Pons (tissue), 1 donor: ENCODE results near the gene PGBD5.

Experiments
- DNase-seq: peaks from one replicate; pipeline ENCODE4 v3.0.0-alpha.2; 2016; ENCODE audit warnings: low spot score

The PGBD5 gene

DNA sequence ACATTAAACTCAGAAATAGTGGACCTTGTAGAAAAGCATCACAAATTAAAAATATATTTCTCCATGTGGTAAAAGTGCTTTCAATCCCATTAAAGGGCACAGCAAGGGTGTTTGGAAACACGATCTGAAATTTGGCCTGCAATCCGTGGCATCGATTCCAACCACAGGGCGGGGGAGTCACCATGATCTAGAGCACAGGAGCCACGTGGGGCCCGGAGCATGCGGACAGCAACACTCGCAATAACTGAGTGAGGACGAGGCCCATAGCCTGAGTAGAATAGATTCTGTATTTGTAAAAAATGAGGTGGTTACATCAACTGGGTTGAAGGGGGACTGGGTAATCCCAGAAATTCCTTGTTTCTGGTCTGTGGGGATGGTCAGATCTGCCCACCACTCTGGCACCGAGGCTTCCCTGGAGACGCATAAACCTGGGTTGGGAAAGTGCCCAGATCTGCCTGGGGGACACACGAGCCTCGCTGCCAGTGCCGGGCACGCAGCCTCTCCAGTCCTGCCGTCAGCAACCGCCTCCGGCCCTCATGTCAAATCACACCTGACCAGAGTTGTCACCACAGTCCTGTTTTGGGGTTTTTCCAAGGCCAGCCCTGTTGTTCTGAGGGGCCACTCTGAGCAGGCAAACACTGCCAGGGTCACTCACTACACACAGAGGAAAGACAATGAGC is 104.3 kb downstream of the PGBD5 start:
- no peak for DNase-seq

DNA sequence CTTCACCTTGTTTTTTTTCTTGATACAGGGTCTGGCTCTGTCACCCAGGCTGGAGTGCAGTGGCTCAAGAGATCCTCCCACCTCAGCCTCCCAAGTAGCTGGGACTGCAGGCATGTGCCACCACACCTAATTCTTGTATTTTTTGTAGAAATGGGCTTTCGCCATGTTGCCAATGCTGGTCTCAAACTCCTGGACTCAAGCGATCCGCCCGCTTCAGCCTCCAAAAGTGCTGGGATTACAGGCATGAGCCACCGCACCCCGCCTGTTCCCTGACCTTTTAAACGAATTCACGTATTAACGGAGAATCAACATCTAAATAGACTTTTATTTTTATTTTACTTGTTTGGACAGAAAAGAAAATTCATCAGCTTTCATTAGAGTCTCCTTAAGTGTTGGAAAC is 104.8 kb downstream of the PGBD5 start:
- no peak for DNase-seq

DNA sequence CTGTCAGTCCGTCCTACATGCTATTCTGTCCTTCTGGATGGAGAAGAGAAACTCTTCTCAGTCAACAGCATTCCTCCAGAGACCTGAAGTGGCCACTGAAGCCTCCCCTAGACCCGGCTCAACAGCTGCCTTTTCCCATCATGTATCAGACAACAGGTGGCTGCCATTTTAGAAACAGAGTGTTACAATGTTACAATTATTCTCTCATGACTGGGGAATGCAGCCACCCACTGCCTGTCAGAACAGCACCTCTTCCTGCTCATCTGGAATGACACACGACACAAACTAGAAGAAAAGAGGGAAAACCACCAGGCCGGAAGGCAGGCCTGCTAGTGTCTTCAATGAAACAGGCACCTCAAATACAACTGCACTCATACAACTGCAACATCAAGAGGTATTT is 105.3 kb downstream of the PGBD5 start:
- no peak for DNase-seq

DNA sequence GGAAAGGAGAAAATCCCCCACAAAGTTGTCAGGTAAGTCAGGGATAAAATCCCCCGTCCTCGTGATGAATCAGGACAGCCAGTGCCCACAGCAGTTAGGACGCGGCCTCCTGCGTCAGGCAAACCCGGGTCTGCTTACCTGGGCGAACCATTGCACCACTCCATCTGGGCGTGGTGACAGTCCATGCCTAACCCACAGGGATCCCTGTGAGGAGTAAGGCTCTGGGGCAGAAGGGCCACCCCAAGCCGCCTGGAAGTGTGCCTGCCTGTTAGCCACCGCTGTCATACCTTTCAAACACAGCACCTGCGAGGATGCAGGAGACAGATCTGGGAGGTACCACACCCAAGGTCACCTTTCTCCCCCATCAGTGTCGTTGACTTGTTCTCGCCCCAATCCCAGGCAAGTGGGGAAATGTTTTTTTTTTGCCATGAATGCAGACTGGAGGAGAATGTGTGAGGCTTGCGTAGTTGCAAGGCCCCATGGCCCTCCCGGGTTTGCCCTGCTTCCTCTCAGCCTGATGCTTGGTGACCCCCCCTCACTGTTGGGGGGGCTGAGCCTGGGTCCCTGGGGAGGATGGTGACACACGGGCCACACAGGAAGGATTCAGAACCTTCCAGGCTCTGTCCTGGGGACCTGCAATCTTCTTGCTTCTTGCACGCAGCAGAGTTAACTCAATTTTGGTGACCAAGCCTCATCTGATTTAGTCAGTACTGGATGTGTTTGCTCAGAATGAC is 107.0 kb downstream of the PGBD5 start:
- DNase-seq: no peak

DNA sequence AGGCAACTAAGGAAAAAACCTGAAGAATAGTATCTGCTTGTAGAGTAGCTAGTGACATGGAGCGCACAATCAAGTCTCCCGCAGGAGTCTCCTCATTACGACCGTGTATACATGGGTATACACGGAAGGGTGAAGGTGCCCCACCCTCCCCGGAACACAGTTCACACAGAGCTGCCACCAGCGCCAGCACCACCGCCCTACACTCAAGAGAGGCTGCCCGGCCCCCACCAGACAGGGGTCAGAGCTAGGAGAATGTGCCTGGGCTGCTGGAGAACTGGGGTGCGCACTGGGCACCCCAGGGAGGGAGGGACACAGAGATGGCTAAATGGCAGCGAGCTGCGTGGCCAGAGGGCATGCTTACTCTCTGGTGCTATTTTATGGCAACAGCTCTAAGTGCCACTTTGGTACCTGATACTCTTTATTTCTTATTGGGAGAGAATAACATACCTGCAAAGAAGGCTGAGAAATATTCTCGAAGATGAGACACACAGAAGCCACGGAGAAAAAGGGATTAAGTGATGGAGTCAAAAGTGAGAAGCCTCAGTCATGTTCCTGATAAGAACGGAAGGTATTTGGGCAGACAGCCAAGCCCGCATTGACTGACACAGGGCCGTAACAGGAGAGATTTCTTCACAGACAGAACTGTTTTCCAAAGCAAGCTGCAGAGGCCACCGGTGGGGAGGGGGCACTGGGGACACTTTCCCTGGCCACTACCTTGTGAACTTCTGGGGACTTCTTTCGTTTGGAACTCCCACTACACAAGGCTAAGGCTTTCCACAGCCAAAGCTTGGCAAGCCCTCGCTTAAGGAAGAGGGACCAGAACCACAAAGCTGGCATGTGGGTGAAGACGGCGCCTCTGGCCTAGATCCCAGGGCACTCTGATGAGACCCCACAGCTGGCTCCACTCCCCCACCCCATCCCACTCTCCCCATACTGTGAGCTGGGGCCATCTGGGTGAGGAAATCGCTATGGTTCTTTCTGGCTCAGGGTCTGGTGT is 108.0 kb downstream of the PGBD5 start:
- DNase-seq: no peak

DNA sequence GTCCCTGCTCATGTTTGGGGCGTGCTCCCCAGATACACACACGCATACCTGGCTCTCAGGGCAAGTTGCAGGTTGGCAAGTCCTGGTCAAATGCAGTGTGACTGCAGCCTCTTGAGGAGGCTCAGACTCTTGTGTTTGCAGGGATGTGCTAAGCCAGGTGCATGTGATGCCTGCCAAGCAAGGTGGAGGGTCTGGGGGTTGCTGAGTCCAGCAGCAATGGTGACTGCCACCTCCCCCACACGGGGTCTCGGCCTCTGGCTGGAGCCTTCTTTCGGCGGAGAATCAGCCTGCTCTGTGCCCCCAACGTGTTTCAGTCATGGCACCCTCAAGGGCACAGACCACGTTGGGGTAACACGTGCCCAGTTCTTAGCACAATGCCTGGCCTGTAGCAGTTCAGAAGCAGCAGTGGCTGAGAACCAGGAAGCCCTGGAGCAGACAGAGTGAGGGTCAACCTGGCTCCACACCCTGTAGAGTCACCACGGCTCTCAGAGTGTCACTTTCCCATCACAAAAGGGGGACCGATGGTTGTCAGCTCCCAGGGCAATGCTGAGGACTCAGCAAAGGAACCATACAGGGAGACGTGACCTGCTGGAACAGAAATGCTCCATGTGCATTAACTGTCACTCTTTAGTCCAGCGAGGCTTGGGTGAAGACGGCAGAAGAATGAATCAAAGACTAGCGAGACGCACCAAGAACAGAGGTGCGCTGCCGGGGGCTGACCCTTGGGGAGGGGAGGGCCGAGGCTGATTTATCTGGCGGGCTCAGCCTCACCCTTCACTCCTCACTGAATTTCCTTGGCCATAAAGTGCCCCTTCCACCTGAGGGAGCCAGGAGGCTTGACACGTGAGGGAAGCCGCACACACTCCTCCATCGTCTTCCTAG is 109.0 kb downstream of the PGBD5 start:
- no peak for DNase-seq

DNA sequence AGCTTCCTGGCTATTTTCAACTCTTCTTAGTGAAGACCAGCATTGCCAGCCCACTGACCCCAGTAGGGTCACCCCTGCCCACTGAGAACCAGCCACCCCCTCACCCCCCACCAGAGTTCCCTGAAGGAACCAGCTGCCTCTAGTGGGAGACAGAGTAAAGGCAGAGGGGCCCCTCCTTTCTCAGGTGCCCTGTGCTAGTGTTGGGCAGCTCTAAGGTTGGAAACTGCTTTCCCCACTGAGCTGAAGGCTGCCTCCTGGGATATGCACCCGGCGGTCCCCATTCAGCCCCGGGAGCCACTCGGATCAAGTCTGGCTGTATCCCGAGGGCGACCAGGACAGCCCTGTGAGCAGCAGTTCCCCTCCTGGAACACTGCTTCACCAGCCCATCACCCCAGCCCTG is 111.0 kb downstream of the PGBD5 start:
- DNase-seq: no peak

DNA sequence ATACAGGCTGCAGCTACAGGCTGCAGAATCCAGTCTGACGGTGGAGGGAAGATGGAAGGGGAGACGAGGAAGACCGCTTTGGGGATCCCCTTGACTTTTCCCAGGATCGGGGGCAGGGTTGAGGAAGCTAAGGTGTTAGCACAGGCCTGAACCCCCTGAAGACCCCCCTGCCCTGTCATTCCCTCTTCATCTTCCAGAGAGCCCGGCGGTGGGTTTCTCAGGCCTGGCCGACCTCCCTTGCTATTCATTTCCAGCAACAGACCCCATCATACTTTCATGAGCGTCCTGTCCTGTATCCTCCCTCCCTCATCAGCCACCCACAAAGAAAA is 112.0 kb downstream of the PGBD5 start:
- no peak for DNase-seq

DNA sequence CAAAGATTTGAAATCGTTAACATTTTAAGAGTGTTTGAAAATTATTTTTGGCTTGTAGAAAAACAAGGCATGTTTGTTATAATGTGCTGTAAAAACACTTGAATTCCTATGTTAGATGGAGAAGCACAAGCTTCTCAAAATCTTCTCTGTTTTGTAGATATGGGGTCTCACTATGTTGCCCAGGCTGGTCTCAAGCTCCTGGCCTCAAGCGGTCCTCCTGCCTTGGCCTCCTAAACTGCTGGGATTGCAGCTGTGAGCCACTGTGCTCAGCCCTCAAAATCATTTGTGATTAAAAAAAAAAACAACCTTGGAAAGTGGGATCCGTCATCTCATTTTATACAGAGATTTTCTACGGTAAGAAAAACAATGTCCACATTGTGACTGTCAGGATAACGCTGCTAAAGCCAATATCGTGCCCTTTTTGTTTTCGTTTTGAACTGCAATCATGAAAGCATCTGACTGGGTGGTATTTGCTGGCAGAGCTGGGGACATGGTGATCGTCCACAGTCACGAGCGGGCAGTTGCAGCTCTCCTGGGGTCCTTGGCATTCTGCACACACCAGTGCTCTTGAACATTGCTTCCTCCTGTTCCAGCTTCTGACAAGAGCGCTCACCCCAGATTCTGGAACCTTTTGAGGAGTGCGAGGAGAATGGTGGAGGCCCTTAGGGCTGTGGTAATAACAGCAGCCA is 112.5 kb downstream of the PGBD5 start:
- no peak for DNase-seq

DNA sequence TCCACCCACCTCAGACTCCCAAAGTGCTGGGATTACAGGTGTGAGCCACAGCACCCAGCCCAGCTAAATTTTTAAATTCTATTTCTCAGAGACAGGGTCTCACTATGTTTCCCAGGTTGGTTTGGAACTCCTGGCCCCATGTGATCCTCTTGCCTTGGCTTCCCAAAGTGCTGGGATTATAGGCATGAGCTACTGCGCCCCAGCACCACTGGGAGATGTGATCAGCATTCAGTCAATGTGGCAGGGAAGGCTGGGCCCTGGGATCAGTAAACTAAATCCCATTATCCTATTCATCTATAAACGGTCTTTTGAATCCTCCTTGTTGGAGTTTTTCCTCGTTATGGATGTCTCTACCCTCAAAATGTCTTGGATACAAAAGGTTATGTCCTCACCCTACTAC is 113.5 kb downstream of the PGBD5 start:
- DNase-seq: no peak

DNA sequence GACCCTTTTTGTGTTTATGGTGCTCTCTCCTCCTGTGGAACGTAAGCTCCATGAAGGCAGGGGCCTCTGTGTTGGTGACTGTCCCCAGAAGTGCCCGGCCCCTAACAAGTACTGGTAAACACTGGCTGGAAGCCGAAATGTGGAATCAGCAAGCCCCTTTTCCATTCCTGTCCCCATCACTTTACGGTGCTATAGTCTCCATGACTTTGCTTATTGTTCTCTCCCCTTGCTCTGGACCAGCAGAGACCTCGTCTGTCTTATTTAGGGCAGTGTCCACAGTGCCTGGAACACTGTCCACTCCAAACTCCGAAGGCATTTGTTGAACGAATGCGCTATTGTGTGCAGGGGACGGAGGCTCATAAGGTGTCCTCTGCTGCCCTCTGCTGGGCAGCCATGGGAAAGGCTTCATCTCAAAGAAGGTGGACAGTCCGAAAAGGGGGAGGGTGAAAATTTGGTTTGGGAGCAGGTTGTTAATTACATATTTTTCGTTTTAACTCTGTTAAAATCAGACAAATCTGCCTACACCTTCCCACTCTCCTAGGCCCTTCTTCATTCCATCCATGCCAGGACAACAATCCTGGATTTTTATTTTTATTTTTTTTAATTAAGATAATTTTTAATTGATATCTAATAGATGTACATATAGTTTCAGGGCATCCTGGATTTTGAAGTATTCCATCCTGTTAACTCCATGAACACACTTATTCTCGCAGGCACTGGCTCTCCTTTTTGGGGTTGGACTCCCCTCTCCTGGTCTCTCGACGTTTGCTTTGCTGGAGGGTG is 115.6 kb downstream of the PGBD5 start:
- peak; percentile 91 for DNase-seq

DNA sequence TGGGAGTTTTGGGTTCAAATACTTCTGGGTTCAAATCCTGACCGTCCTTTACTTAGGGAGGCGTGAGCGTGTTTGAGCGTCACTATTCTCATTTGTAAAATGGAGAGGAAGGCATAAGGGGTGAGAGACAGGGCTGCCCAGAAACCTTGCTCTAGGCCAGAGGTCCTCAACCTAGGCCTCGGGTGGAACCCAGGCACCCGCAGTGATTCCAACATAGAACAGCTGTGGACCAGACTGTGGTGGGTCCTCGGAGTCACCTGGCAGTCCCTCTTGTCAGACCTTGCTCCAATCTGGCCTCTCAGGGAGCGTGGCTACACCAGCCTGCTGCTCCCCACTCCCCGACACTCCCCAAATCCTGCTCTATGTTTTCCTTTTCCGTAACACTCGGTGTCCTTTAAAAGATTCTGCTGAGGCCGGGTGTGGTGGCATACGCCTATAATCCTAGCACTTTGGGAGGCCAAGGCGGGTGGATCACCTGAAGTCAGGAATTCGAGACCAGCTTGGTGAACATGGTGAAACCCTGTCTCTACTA is 116.4 kb downstream of the PGBD5 start:
- DNase-seq: no peak

DNA sequence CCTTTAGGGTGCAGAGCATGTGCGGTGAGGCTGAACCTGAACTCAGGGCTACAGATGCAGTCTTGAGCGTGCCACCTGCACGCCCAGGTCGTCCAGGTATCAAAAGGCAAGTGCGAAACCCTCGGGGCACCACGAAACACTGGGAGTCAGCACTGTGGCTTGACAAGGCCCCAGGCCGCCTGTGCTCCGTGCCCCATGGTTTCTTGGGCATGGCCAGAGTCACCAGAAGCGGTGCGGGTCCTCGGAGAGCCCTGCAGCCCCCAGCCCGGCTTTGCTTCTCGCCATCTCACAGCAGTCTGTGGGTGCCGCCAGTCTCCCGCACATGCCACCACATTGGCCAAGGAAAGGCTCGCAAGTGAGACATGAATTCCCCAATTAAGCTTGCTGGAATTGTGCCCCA is 117.3 kb downstream of the PGBD5 start:
- no peak for DNase-seq

DNA sequence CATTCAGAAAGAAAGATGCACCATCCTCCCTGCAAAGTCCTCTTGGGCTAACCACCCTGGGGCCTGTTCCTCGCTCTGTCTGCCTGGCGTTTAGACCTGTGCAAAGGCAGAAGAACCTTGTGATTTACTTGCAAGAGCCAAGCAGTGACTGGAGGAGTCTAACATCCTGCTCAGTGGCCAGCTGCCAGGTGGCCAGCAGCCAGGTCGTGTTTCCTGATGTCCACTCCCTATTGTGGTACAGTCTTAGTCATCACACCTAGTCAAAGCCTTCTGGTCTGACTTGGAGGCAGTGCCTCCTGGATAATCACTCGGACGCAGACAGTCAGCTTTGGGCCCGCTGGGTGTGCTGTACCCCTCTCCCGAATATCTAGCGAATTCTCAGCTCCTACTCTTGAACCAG is 118.1 kb downstream of the PGBD5 start:
- DNase-seq: no peak

DNA sequence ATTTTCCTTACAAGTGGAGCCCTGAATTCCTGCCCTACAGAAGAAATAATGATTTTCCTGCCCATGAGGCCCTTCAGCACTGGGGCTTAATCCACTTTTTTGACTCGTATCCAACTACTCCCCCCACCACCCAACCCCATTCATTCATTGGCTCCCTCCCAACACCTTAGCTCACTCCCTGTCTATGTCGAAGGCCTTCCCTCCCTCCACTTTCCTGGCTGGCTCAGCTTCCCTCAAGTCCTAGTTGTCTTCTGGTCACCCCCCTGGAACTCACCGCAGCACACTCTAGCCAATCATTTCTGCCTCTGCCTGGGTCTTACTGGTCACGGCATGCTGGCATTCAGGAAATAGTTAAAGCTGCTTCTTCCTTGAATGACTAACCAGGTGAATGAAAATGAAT is 118.9 kb downstream of the PGBD5 start:
- DNase-seq: no peak

DNA sequence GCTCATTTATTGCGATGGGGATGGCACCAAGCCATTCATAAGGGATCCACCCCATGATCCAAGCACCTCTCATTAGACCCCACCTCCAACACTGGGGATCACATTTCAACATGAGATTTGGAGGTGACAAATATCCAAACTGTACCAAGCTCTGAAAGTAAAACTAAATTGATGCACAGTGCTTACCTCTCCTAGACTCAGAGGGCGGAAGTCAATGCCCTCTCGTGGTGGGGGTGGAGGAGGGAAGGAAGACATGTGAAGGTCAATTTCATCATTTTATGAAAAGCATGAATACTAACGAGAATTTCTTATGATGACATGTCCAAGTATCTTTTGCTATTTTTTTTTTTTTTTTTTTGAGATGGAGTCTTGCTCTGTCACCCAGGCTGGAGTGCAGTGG is 120.0 kb downstream of the PGBD5 start:
- no peak for DNase-seq

DNA sequence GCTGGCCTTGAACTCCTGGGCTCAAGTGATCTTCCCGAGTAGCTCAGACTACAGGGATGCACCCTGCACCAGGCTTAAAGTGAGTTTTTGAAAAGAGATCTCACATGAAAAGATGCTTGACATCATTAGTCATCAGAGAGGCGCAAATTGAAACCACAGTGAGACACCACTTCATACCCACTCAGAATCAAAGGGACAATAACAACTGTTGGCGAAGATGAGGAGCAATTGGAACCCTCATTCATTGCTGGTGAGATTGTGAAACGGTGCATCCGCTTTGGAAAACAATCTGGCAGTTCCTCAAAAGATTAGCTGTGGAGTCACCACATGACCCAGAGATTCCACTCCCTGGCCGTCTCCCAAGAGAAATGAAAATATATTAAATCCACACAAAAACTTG is 122.3 kb downstream of the PGBD5 start:
- DNase-seq: no peak

DNA sequence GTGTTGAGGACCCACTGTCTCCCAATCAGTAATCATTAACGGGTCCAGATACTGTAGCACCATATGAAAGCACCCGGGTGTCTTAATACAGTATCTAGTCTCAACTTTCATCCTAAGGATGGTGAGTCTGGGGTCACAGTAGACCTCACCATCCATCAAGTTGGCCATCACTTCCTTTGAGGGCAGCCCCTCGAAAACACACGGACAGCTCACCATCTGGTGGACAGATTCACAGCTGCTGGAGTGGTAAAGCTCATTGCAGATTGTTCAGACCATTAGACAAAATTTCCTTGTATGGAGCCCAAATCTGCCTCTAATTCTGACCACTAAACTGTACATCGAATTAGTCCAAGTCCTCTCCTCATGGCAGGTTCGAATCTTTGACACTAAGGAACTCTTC is 123.1 kb downstream of the PGBD5 start:
- no peak for DNase-seq

DNA sequence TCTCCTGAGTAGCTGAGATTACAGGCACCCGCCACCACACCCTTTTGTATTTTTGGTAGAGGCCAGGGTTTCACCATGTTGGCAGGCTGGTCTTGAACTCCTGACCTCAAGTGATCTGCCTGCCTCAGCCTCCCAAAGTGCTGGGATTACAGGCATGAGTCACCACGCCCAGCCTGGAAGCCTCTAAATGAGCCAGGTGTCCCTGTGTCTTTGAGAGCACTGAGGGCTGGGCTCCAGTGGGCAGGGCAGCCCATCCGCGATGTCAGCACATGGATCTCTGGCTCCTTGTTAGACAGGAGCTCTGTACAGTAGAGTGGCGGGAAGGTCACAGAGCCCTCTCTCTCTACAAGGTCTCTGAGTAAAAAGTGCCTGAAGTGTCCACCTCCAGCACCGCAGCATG is 124.3 kb downstream of the PGBD5 start:
- DNase-seq: no peak

DNA sequence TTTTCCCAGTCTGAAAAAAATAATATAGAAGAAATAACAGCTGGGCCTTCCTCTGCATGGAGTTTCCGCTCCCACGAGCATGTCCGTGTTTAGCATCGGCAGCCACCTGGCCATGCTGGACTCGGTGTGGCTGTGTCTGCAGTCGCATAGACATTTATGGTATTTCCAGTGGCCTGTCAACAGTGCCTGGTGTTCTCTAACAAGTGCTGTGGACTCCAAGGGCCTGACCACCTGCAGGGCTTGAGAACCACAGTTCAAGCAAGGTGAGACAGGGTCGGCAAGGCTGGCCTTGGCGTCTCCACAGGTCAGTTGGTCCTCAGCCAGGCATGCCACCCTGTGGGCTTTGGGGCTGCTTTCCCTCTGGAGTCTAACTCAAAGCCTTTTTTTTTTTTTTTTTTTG is 124.8 kb downstream of the PGBD5 start:
- no peak for DNase-seq
